PC-9 (cell line): Measurements from ENCODE around the gene STX5.

Experiments used
- CTCF ChIP-seq: fragments of 200-600 bp; sonication (generic); conservative IDR thresholded peaks from 2 replicates; pipeline ENCODE4 v1.6.1; 2017; ENCODE audit warnings: mixed run types, antibody characterized with exemption, mild to moderate bottlenecking, moderate library complexity
- EZH2 ChIP-seq: fragments of 200-600 bp; sonication (generic); IDR thresholded peaks from 2 replicates; pipeline ENCODE4 v1.8.0; 2017; ENCODE audit warnings: antibody characterized with exemption, low read depth

GRCh38 chr11:62789576-62789975, 42.3 kb downstream of the STX5 start:
- no peak for TF ChIP-seq CTCF
- no peak for TF ChIP-seq EZH2
